Measurements from ENCODE around the gene ZNF557.
"Not testable (repeated sequence)": the region's sequence is repeated elsewhere in the genome, so short reads cannot be mapped to it uniquely, and the experiment has no call there.

The ZNF557 gene

DNA sequence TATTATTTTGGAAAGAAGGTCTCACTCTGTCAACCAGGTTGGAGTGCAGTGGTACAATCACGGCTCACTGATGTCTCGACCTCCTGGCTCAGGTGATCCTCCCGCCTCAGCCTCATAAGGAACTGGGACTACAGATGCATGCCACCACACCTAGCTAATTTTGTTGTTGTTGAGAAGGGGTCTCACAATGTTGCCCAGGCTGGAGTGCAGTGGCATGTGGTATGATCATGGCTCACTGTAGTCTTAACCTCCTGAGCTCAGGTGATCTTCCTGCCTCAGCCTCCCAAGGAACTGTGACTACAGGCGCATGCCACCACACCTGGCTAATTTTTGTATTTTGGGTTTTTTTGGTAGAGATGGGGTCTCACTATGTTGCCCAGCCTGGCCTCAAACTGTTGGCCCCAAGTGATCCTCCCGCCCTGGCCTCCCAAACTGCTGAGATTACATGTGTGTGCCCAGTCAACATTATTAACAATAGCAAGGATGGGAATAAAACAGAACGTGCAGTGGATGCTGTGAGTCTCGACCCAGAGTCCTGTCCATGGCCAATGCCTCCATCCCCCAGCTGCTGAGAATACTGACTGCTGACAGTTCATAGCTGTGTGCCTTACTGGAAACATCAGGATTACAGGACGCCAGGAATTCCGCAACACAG lies 5.6 kb upstream of the ZNF557 start:
- Mint-ChIP-seq H3K36me3 (ENCODE audit: low read depth) (no peaks in the 10 kb centered on the region), H3K27me3 (ENCODE audit: low read depth) (no peaks in the 10 kb centered on the region)

DNA sequence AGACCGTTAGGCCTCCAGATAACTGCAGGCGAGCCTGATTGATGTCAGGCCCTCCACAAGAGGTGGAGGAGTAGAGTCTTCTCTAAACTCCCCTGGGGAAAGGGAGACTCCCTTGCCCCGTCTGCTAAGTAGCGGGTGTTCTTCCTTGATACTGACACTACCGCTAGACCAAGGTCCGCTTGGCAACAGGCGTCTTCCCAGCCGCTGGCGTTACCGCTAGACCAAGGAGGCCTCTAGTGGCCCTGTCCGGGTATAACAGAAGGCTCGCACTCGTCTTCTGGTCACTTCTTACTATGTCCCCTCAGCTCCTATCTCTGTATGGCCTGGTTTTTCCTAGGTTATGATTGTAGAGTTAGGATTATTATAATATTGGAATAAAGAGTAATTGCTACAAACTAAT lies 2.4 kb upstream of the ZNF557 start:
- H3K27me3 Mint-ChIP-seq (ENCODE audit: low read depth); H3K4me3 Mint-ChIP-seq; H3K9me3 Mint-ChIP-seq; H3K27ac Mint-ChIP-seq; H3K36me3 Mint-ChIP-seq (ENCODE audit: low read depth); H3K4me1 Mint-ChIP-seq (ENCODE audit: low read depth): not testable (repeated sequence)

More for the DNA sequence above, 5.6 kb upstream of the ZNF557 start:
- Mint-ChIP-seq H3K4me3 (no peak overlapping the region), H3K9me3 (no peaks in the 10 kb centered on the region), H3K27ac (no peak overlapping the region), H3K4me1 (ENCODE audit: low read depth) (peaks cover 2% of the 10 kb centered on the region)

DNA sequence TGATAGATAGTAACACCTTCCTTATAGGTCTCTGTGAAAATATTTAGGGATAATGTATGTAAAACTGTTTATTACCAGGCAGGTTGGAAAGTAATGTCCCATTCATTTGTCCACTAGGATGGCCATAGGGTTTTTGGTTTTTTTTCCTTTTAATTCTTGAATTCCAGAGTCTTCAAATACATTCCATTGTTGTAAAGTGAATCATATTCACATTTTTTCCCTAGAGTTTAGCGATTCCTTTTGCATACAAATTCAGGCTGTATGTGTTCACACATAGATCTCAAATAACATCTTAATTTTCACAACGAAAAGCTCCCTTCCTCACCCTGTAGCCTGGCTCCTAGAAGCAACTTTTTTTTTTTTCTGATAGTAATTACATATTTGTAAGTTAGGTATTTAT lies 1.8 kb upstream of the ZNF557 start:
- Mint-ChIP-seq H3K27ac (no peak overlapping the region), H3K9me3 (peaks cover 5% of the 10 kb centered on the region), H3K4me1 (ENCODE audit: low read depth) (peaks cover 12% of the 10 kb centered on the region), H3K36me3 (ENCODE audit: low read depth) (peaks cover 11% of the 10 kb centered on the region), H3K27me3 (ENCODE audit: low read depth) (no peaks in the 10 kb centered on the region), H3K4me3 (no peak overlapping the region)

DNA sequence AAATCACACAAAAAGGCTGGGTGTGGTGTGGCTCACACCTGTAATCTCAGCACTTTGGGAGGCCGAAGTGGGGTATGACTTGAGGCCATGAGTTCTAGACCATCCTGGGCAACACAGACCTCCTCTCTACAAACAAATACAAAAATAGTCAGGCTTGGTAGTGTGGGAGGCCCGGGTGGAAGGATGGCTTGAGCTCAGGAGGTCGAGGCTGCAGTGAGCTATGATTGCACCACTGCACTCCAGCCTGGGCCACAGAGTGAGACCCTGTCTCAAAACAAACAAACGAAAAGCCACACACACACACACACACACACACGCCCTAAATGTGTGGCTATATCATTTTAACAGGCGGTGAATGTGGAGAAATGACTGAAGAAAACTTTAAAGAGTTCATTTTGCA lies 904 bp upstream of the ZNF557 start:
- no peaks in the 10 kb centered on the region for H3K27me3 Mint-ChIP-seq (ENCODE audit: low read depth)
- peak overlapping the region; percentile 94 for H3K27ac Mint-ChIP-seq
- peak overlapping the region; percentile 96 for H3K4me3 Mint-ChIP-seq
- H3K9me3 Mint-ChIP-seq: peaks cover 5% of the 10 kb centered on the region
- H3K36me3 Mint-ChIP-seq (ENCODE audit: low read depth): peaks cover 16% of the 10 kb centered on the region
- peaks cover 13% of the 10 kb centered on the region for H3K4me1 Mint-ChIP-seq (ENCODE audit: low read depth)

DNA sequence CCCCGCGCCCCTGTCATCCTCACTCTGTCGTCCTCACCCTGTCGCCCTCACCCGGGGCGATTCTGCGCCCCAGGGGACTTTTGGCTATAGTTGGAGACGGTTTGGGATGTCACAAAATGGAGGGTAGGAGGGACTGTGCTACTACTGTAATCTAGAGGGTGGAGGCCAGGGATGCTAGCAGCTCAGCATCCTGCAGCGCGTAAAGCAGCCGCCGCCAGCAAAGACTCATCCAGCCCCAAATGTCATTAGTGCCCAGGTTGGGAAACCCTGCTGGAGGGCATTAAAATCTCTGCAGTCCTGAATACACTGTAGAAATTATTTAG lies 362 bp downstream of the ZNF557 start:
- H3K36me3 Mint-ChIP-seq (ENCODE audit: low read depth): peaks cover 29% of the 10 kb centered on the region
- peaks cover 13% of the 10 kb centered on the region for H3K4me1 Mint-ChIP-seq (ENCODE audit: low read depth)
- no peaks in the 10 kb centered on the region for H3K27me3 Mint-ChIP-seq (ENCODE audit: low read depth)
- peak overlapping the region; percentile 94 for H3K27ac Mint-ChIP-seq
- peak overlapping the region; percentile 96 for H3K4me3 Mint-ChIP-seq
- peaks cover 10% of the 10 kb centered on the region for H3K9me3 Mint-ChIP-seq

DNA sequence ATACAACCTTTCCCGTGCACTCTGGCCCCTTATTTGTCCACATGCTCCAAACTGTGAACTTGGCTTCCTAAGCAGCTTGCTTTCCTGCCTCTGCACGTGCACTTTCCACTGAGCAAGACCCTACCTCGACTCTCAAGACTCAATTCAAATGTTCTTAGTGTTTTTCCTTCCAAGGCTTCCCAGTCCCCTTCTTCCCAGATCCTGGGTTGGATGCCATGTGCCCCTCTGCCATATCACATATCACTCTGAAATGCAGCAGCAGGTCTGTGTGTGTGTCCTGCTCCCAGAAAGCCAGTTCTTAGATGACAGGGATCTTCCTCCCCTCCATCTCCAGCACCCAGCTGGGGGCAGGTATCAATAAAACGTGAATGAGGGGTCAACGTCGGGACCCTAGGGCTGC lies 3.0 kb downstream of the ZNF557 start:
- Mint-ChIP-seq H3K4me1 (ENCODE audit: low read depth) (peaks cover 13% of the 10 kb centered on the region), H3K27me3 (ENCODE audit: low read depth) (no peaks in the 10 kb centered on the region), H3K4me3 (peak overlapping the region; percentile 71), H3K36me3 (ENCODE audit: low read depth) (peaks cover 56% of the 10 kb centered on the region), H3K27ac (no peak overlapping the region), H3K9me3 (peaks cover 29% of the 10 kb centered on the region)

DNA sequence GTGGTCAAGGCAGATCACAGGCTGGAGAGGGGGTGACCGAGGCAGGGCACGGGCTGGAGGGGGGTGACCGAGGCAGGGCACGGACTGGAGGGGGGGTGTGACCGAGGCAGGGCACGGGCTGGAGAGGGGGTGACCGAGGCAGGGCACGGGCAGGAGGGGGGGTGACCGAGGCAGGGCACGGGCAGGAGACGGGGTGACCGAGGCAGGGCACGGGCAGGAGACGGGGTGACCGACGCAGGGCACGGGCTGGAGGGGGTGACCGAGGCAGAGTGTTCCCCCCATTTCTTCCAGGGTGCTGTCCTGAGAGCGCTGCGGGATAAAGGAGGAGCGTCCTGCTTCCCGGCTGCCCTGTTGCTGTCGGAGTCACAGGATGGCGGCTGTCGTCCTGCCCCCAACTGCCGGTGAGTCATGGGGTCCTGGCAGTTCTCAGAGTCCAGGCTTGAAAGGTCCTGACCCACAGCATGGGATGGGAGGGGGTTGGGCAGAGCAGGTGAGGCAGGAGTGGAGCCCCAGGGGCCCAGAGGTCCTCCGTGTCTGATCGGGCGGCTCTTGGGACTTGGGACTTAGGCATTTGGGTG lies 5.3 kb downstream of the ZNF557 start:
- peaks cover 76% of the 10 kb centered on the region for H3K36me3 Mint-ChIP-seq (ENCODE audit: low read depth)
- no peaks in the 10 kb centered on the region for H3K27me3 Mint-ChIP-seq (ENCODE audit: low read depth)
- no peak overlapping the region for H3K4me3 Mint-ChIP-seq
- H3K9me3 Mint-ChIP-seq: peaks cover 50% of the 10 kb centered on the region
- H3K27ac Mint-ChIP-seq: no peak overlapping the region
- peaks cover 9% of the 10 kb centered on the region for H3K4me1 Mint-ChIP-seq (ENCODE audit: low read depth)

DNA sequence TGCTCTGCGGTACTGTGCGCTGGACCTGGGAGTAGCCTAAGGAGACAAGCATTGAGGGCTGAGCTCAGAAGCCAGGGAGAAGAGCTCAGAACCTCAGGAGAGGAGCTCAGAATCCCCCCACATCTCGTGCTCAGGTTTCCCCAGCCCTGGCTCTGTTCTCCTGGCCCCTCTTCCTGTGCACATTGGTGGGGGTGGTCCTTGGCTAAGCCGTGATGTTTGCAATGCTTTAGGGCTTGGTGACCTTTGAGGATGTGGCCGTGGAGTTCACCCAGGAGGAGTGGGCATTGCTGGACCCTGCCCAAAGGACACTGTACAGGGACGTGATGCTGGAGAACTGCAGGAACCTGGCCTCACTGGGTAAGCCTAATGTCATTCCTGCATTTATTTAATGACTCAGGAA lies 6.6 kb downstream of the ZNF557 start:
- Mint-ChIP-seq H3K27me3 (ENCODE audit: low read depth) (no peaks in the 10 kb centered on the region), H3K4me3 (no peak overlapping the region), H3K27ac (no peak overlapping the region), H3K9me3 (peaks cover 61% of the 10 kb centered on the region), H3K4me1 (ENCODE audit: low read depth) (peaks cover 6% of the 10 kb centered on the region), H3K36me3 (ENCODE audit: low read depth) (peaks cover 89% of the 10 kb centered on the region)

DNA sequence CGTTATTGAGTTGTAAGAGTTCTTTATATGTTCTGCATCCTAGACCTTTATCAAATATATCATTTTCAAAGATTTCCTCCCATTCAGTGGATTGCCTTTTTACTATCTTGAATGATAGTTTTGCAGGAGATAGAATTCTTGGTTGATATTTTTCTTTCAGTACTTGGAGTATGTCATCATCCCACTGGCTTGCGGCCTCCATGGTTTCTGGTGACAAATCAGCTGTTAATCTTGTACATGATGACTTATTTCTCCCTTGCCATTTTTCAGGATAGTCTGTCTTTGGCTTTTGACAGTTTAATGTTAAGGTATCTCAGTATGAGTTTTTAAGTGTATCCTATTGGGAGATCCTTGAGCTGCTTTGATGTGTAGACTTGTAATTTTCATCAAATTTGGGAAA lies 8.5 kb downstream of the ZNF557 start:
- H3K9me3 Mint-ChIP-seq: peaks cover 70% of the 10 kb centered on the region
- H3K4me1 Mint-ChIP-seq (ENCODE audit: low read depth): no peaks in the 10 kb centered on the region
- no peak overlapping the region for H3K4me3 Mint-ChIP-seq
- no peaks in the 10 kb centered on the region for H3K27me3 Mint-ChIP-seq (ENCODE audit: low read depth)
- peaks cover 96% of the 10 kb centered on the region for H3K36me3 Mint-ChIP-seq (ENCODE audit: low read depth)
- no peak overlapping the region for H3K27ac Mint-ChIP-seq

DNA sequence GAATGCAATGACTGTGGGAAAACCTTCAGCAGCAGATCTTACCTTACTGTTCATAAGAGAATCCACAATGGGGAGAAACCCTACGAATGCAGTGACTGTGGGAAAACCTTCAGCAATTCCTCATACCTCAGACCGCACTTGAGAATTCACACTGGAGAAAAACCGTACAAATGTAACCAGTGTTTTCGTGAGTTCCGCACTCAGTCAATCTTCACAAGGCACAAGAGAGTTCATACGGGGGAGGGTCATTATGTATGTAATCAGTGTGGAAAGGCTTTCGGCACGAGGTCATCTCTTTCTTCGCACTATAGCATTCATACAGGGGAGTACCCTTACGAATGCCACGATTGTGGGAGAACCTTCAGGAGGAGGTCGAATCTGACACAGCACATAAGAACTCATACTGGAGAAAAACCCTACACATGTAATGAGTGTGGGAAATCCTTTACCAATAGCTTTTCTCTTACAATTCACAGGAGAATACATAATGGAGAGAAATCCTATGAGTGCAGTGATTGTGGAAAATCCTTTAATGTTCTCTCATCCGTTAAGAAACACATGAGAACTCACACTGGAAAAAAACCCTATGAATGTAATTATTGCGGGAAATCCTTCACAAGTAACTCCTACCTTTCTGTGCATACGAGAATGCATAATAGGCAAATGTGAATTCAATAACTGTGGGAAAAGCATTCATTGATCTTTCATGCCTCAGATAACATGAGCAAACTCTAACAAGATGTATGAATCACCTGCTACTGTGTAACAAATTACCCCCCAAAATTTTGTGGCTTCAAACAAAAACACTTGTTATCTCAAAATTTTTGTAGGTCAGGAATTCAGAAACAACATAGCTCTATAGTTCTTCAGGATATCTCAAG lies 13.8 kb downstream of the ZNF557 start:
- Mint-ChIP-seq H3K27ac (peak overlapping the region; percentile 57), H3K4me3 (no peak overlapping the region), H3K27me3 (ENCODE audit: low read depth) (no peaks in the 10 kb centered on the region), H3K9me3 (peaks cover 72% of the 10 kb centered on the region), H3K36me3 (ENCODE audit: low read depth) (peaks cover 80% of the 10 kb centered on the region), H3K4me1 (ENCODE audit: low read depth) (no peaks in the 10 kb centered on the region)

DNA sequence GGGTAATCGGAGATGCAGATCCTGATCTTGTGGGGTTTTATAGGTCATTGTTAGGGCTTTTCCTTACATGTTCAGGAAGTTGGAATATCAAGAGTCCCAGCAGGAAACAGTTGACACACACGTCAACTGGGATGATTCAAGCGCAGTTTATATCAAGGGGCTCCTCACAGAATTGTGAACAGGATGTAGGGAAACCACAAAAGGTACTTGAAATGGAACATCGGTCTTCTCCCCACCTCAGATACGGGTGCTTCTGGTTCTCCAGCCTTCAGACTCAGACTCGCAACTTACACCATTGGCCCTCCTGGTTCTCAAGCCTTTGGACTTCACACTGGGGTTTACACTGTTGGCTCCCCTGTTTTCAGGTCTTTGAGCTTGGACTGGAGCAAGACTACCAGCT lies 19.5 kb downstream of the ZNF557 start:
- no peaks in the 10 kb centered on the region for H3K27me3 Mint-ChIP-seq (ENCODE audit: low read depth)
- H3K27ac Mint-ChIP-seq: no peak overlapping the region
- peaks cover 28% of the 10 kb centered on the region for H3K36me3 Mint-ChIP-seq (ENCODE audit: low read depth)
- H3K4me1 Mint-ChIP-seq (ENCODE audit: low read depth): peaks cover 3% of the 10 kb centered on the region
- H3K9me3 Mint-ChIP-seq: peaks cover 69% of the 10 kb centered on the region
- no peak overlapping the region for H3K4me3 Mint-ChIP-seq

DNA sequence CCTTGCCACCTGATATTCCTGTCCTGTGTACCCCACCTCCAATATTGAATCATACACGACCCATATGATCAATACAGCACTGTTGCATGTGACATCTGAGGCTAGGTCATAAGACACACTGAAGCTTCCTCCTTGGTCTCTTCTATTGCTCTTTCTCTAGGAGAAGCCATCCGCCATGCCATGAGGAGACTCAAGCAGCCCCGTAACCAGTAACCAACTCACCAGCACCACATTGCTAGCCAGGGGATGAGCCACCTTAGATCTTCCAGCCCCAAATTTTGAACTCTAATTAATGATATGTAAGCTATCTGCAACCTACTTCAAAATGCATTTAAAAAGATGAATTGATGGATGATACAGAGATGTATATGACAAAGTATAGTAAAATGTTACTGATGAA lies 28.6 kb downstream of the ZNF557 start:
- Mint-ChIP-seq H3K27ac (peak overlapping the region; percentile 85), H3K4me1 (ENCODE audit: low read depth) (peaks cover 13% of the 10 kb centered on the region), H3K4me3 (peak overlapping the region; percentile 85), H3K27me3 (ENCODE audit: low read depth) (peaks cover 4% of the 10 kb centered on the region), H3K36me3 (ENCODE audit: low read depth) (peaks cover 7% of the 10 kb centered on the region), H3K9me3 (peaks cover 32% of the 10 kb centered on the region)

DNA sequence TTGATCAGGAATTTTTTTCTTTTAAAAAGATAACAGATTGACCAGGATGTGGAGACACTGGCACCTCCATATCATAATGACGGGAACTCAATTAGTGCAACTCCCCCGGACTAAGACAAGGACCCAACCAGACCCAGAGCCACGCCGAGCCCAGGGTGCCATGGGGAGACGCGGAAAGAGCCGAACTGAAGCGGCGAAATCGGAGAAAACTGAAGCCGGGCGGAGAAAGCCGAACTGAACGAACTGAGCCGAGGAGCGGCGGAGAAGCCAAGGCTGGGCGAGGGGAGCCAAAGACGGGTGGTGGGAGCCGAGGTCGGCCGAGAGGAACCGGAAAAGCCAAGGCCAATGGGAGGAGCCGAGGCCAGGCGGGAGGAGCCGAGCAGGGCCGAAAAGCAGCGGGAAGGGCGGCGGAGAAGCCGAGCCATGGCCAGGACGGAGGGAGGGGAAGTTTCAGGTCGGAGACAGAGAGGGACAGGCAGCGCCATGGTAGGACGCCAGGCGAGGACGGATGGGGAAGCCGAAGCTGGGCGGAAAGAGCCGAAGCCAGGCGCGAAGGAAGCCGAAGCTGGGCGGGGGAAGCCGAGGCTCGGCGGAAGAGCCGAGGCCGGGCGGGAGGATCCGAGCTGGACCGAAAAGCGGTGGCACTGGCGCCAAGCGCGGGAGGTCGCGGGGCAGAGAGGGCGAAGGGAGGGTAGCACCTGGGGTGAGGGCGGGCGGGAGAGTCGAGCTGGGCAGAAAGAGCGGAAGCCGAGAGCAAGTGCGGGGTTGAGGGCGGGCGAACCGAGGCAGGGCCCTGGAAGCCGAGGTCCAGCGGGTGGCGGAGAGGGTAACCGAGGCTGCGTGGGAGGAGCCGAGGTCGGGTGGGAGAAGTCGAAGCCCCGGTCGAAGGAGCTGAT lies 29.4 kb downstream of the ZNF557 start:
- H3K4me1 Mint-ChIP-seq (ENCODE audit: low read depth): peaks cover 13% of the 10 kb centered on the region
- peak overlapping the region; percentile 85 for H3K27ac Mint-ChIP-seq
- H3K36me3 Mint-ChIP-seq (ENCODE audit: low read depth): peaks cover 7% of the 10 kb centered on the region
- peak overlapping the region; percentile 85 for H3K4me3 Mint-ChIP-seq
- H3K9me3 Mint-ChIP-seq: peaks cover 28% of the 10 kb centered on the region
- peaks cover 4% of the 10 kb centered on the region for H3K27me3 Mint-ChIP-seq (ENCODE audit: low read depth)

DNA sequence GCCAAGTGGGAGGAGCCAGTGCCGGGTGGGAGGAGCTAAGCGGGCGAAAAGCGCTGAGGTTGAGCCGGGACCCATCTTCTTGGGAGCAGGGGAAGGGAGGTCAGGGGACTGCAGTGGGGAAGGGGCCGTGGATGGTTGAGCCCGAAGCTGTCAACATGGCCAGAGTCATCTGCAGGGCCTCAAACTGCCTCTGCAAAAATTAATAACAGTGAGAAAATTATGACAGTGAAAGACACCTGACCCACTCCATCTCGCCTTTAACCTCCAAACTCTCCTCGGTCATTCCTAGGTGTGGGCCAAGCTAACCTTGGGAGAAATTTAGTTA lies 30.1 kb downstream of the ZNF557 start:
- H3K27ac Mint-ChIP-seq: peak overlapping the region; percentile 85
- H3K27me3 Mint-ChIP-seq (ENCODE audit: low read depth): peaks cover 4% of the 10 kb centered on the region
- peaks cover 28% of the 10 kb centered on the region for H3K9me3 Mint-ChIP-seq
- H3K36me3 Mint-ChIP-seq (ENCODE audit: low read depth): peaks cover 7% of the 10 kb centered on the region
- peak overlapping the region; percentile 85 for H3K4me3 Mint-ChIP-seq
- H3K4me1 Mint-ChIP-seq (ENCODE audit: low read depth): peaks cover 13% of the 10 kb centered on the region
